IMR-90 (cell line): ENCODE measurements around the gene SCN10A. TPM values are rescaled to one million over a fixed set of nuclear protein-coding genes. Genes with fewer than 3 reads are reported as not detected.

Experiments
- ATAC-seq: fragments of 200-7000 bp; cut with Tn5 transposase; 2 replicates; pipeline ENCODE4 v1.9.1; 2020; ENCODE audit warnings: low read depth, mild to moderate bottlenecking, moderate library complexity
- BruUV-seq: library from RNA; stranded (reverse); fragments of 400-500 nt; replicated peaks from 2 replicates; lab custom pipeline; 2021; lab: Mats Ljungman, UMichigan
- CTCF ChIA-PET: fragments of 300-600 bp; formaldehyde crosslinking; extraction: SDS; loops from one replicate; lab custom pipeline; 2021; ENCODE audit warnings: antibody characterized with exemption; lab: Yijun Ruan, JAX
- POLR2A ChIA-PET: fragments of 300-600 bp; sonication (Branson Sonifier 250); formaldehyde crosslinking; loops from one replicate; lab custom pipeline; 2022; ENCODE audit warnings: antibody characterized with exemption; ENCODE audit not compliant: unreplicated experiment; lab: Charles Lee
- DNase-seq: peaks from one replicate; pipeline ENCODE4 v3.0.0; 2013
- H2AFZ ChIP-seq: replicated peaks from 2 replicates; pipeline ENCODE3; 2013; ENCODE audit warnings: low read length, mild to moderate bottlenecking; ENCODE audit not compliant: poor library complexity
- H2AK5ac ChIP-seq: 2 replicates; pipeline ENCODE4 v1.6.1; 2013; ENCODE audit warnings: low read depth, low read length, inconsistent platforms
- H2AK9ac ChIP-seq: replicated peaks from 2 replicates; pipeline ENCODE3; 2013; ENCODE audit warnings: mild to moderate bottlenecking, low read depth, low read length, moderate library complexity; ENCODE audit not compliant: poor library complexity
- H2BK120ac ChIP-seq: 2 replicates; pipeline ENCODE4 v1.6.1; 2013; ENCODE audit warnings: low read depth, low read length, inconsistent platforms
- H2BK15ac ChIP-seq: 3 replicates; pipeline ENCODE4 v1.6.1; 2013; ENCODE audit warnings: low read depth, low read length, inconsistent platforms
- H2BK20ac ChIP-seq: 2 replicates; pipeline ENCODE4 v1.6.1; 2013; ENCODE audit warnings: low read depth, mild to moderate bottlenecking, inconsistent platforms, low read length, moderate library complexity
- H2BK5ac ChIP-seq: 2 replicates; pipeline ENCODE4 v1.6.1; 2013; ENCODE audit warnings: mild to moderate bottlenecking, low read depth, low read length, inconsistent platforms; ENCODE audit not compliant: poor library complexity, severe bottlenecking
- H3K14ac ChIP-seq: replicated peaks from 2 replicates; pipeline ENCODE4 v1.6.1; 2013; ENCODE audit warnings: low read depth, low read length, inconsistent platforms
- H3K18ac ChIP-seq: 2 replicates; pipeline ENCODE4 v1.6.1; 2013; ENCODE audit warnings: low read depth, low read length, control low read depth
- H3K23ac ChIP-seq: 2 replicates; pipeline ENCODE4 v1.6.1; 2013; ENCODE audit warnings: low read depth, low read length, inconsistent platforms
- H3K27ac ChIP-seq: 2 replicates; pipeline ENCODE4 v1.5.1; 2013; ENCODE audit warnings: mild to moderate bottlenecking, control low read depth, low read length; ENCODE audit not compliant: insufficient read depth
- H3K27me3 ChIP-seq: 2 replicates; pipeline ENCODE4 v1.6.1; 2013; ENCODE audit warnings: low read length; ENCODE audit not compliant: control insufficient read depth, insufficient read depth
- H3K36me3 ChIP-seq: 2 replicates; pipeline ENCODE4 v1.6.1; 2013; ENCODE audit warnings: low read length, mixed read lengths; ENCODE audit not compliant: control insufficient read depth, insufficient read depth
- H3K4ac ChIP-seq: 2 replicates; pipeline ENCODE4 v1.6.1; 2013; ENCODE audit warnings: low read depth, low read length, inconsistent platforms
- H3K4me1 ChIP-seq: 2 replicates; pipeline ENCODE4 v1.6.1; 2013; ENCODE audit warnings: low read length, mixed read lengths; ENCODE audit not compliant: control insufficient read depth, insufficient read depth
- H3K4me2 ChIP-seq: 2 replicates; pipeline ENCODE4 v1.6.1; 2013; ENCODE audit warnings: low read depth, mild to moderate bottlenecking, control low read depth, low read length, moderate library complexity
- H3K4me3 ChIP-seq: 2 replicates; pipeline ENCODE4 v1.5.1; 2013; ENCODE audit warnings: low read depth, mild to moderate bottlenecking, control low read depth, low read length, moderate library complexity; ENCODE audit not compliant: insufficient read depth
- H3K56ac ChIP-seq: 2 replicates; pipeline ENCODE4 v1.6.1; 2013; ENCODE audit warnings: low read length, inconsistent platforms; ENCODE audit not compliant: insufficient read depth; ENCODE audit errors: extremely low read depth
- H3K79me1 ChIP-seq, 2 experiments: 2 replicates each; pipeline ENCODE4 v1.6.1; 2013; ENCODE audit warnings: low read length in 2 of 2, inconsistent platforms in 1 of 2, low read depth in 1 of 2
- H3K9ac ChIP-seq: 2 replicates; pipeline ENCODE4 v1.6.1; 2013; ENCODE audit warnings: low read depth, low read length, control low read depth
- H3K9me1 ChIP-seq: 2 replicates; pipeline ENCODE4 v1.6.1; 2013; ENCODE audit warnings: low read length, inconsistent platforms; ENCODE audit not compliant: insufficient read depth
- H3K9me3 ChIP-seq: 2 replicates; pipeline ENCODE4 v1.6.1; 2013; ENCODE audit warnings: low read length; ENCODE audit not compliant: control insufficient read depth, insufficient read depth
- H4K20me1 ChIP-seq: 2 replicates; pipeline ENCODE4 v1.6.1; 2013; ENCODE audit warnings: low read length, inconsistent platforms; ENCODE audit not compliant: insufficient read depth
- H4K5ac ChIP-seq: 2 replicates; pipeline ENCODE4 v1.6.1; 2013; ENCODE audit warnings: mild to moderate bottlenecking, low read depth, low read length, control low read depth
- H4K8ac ChIP-seq, 2 experiments: 2 replicates each; pipeline ENCODE4 v1.6.1; 2013; ENCODE audit warnings: low read depth in 2 of 2, low read length in 2 of 2, control low read depth in 1 of 2, inconsistent platforms in 1 of 2
- H4K91ac ChIP-seq: 2 replicates; pipeline ENCODE4 v1.6.1; 2013; ENCODE audit warnings: low read depth, low read length, inconsistent platforms; ENCODE audit not compliant: insufficient read depth
- BHLHE40 ChIP-seq: fragments of 150-350 bp; IDR thresholded peaks from 2 replicates; pipeline ENCODE4 v1.6.1; 2016; ENCODE audit warnings: mild to moderate bottlenecking, low read depth, low read length
- CEBPB ChIP-seq: IDR thresholded peaks from 2 replicates; pipeline ENCODE4 v1.6.1; 2012; ENCODE audit warnings: low read depth, low read length, improper control_type of control experiment
- CHD1 ChIP-seq: IDR thresholded peaks from 2 replicates; pipeline ENCODE4 v1.6.1; 2012; ENCODE audit warnings: low read depth, low read length, improper control_type of control experiment
- ELK1 ChIP-seq: fragments of 150-350 bp; IDR thresholded peaks from 2 replicates; pipeline ENCODE4 v1.6.1; 2016; ENCODE audit warnings: low read depth, mild to moderate bottlenecking, low read length, moderate library complexity, borderline replicate concordance
- FOS ChIP-seq: fragments of 150-350 bp; IDR thresholded peaks from 2 replicates; pipeline ENCODE4 v1.6.1; 2016; ENCODE audit warnings: low read depth, low read length
- MAFK ChIP-seq: IDR thresholded peaks from 2 replicates; pipeline ENCODE4 v1.6.1; 2012; ENCODE audit warnings: low read depth, low read length, improper control_type of control experiment
- MAZ ChIP-seq: IDR thresholded peaks from 2 replicates; pipeline ENCODE4 v1.6.1; 2012; ENCODE audit warnings: low read depth, mild to moderate bottlenecking, low read length, improper control_type of control experiment, moderate library complexity, borderline replicate concordance
- MXI1 ChIP-seq: IDR thresholded peaks from 2 replicates; pipeline ENCODE4 v1.6.1; 2012; ENCODE audit warnings: low read depth, mild to moderate bottlenecking, low read length, moderate library complexity, borderline replicate concordance
- NFE2L2 ChIP-seq: fragments of 150-350 bp; IDR thresholded peaks from 2 replicates; pipeline ENCODE4 v1.6.1; 2016; ENCODE audit warnings: low read depth, mild to moderate bottlenecking, low read length
- POLR2A ChIP-seq: IDR thresholded peaks from 2 replicates; pipeline ENCODE4 v1.6.1; 2012; ENCODE audit warnings: mild to moderate bottlenecking, low read depth, low read length
- RFX5 ChIP-seq: IDR thresholded peaks from 2 replicates; pipeline ENCODE4 v1.8.0; 2012; ENCODE audit warnings: low read depth, mild to moderate bottlenecking, low read length, moderate library complexity
- SMC3 ChIP-seq: fragments of 150-350 bp; IDR thresholded peaks from 2 replicates; pipeline ENCODE4 v1.6.1; 2016; ENCODE audit warnings: low read depth, mild to moderate bottlenecking, antibody characterized with exemption, low read length, moderate library complexity
- WGBS, 2 experiments: methylation state at CpG; one replicate each; pipeline versions ENCODE4 v1.1.5 to v1.1.7; 2013; ENCODE audit warnings: missing lambda C conversion rate in 2 of 2; ENCODE audit not compliant: insufficient read length in 1 of 2; ENCODE audit errors: extremely low coverage in 2 of 2; 5-methylcytosine and 5-hydroxymethylcytosine counted together
- dilution Hi-C: fragments of 300-500 bp; cut with HindIII; formaldehyde crosslinking; loops from one replicate; pipeline ENCODE4 v1.14.3; 2018; ENCODE audit warnings: low sequenced_read_pairs; ENCODE audit not compliant: unreplicated experiment
- in situ Hi-C: fragments of 300-500 bp; cut with MboI; formaldehyde crosslinking; loops from 3 replicates; pipeline ENCODE4 v1.14.3; 2019; ENCODE audit warnings: low sequenced_read_pairs, inconsistent platforms, mixed read lengths
- intact Hi-C: fragments of 100-400 bp; cut with micrococcal nuclease; formaldehyde crosslinking; loops from 2 replicates; pipeline ENCODE4 v1.10.0; 2022
- polyA plus RNA-seq, 3 experiments: library from polyadenylated mRNA; depleted of rRNA; stranded (reverse); fragments of >200 nt; gene quantifications; 2 replicates each; pipeline ENCODE4 v1.2.3, GENCODE V29; 2012; ENCODE audit warnings: low replicate concordance in 1 of 3
- total RNA-seq: library from RNA; depleted of rRNA; stranded (reverse); fragments of >200 nt; gene quantifications from 2 replicates; pipeline ENCODE4 v1.2.3, GENCODE V29; 2012
- TF ChIP-seq, protein P1 (sequence below): fragments of 150-350 bp; IDR thresholded peaks from 2 replicates; pipeline ENCODE4 v1.6.1; 2017; ENCODE audit warnings: mild to moderate bottlenecking, antibody characterized with exemption, low read length, low read depth
- TF ChIP-seq, protein P2 (sequence below): conservative IDR thresholded peaks from 2 replicates; pipeline ENCODE4 v1.5.1; 2012; ENCODE audit warnings: mild to moderate bottlenecking, low read depth, low read length, improper control_type of control experiment

Gene SCN10A
- total and polyA plus RNA-seq, 2 of the 4 experiments (the other 2 are of a cell fraction): not detected

DNA sequence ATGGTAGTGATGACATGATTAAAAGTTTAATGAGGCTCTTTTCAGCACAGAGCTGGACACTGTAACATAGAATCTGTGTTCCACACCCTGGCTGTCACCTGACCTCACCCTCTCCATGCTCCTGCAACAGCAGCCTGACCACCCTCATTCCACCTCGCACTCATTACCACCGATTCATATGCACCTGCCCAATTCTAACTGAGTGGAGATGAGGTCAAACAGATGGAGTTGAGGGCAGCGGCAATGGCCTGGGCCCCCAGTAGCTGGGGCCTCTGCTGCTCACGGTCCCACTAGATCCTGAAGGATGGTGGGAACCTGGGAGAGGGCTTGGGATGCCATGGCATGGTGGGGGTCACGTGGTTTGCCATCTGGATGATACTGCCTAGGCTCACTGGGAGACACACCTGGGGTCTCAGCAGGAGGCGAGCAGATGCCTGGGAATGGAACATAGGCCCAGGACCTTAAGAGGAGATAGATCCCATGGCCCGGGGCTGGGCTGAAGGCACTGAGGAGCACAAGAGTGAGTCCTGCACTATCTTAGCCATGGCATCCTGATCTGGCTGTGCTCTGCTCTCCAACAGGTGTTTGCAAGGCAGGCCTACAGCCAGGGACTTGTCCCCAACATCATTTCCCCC is 167.9 kb downstream of the SCN10A start:
- H3K36me3 ChIP-seq: no peaks in the 10 kb centered on the region
- no peak overlapping the region for H3K27ac ChIP-seq
- dilution Hi-C loops: no loop called here
- H4K91ac ChIP-seq: no peak overlapping the region
- H2AFZ ChIP-seq: peak overlapping the region; percentile 91
- WGBS, 2 experiments: 90% methylated on average over 2 of the region's 7 CpGs; no CpG with 5 or more reads in 1 of the 2 experiments
- ChIA-PET POLR2A (no interaction called here), CTCF (interaction anchor here (2.5 kb wide), 1 partner anchor 352 kb away, joined by 9 read pairs; no protein-coding TSS in a partner anchor)
- no peak overlapping the region for H4K5ac ChIP-seq
- no peaks in the 10 kb centered on the region for H3K9me3 ChIP-seq
- H2AK5ac ChIP-seq: no peak overlapping the region; the same call in 1 of the 2 replicates
- no peak overlapping the region for H3K9ac ChIP-seq
- peak overlapping the region; percentile 56 for H2AK9ac ChIP-seq
- H2BK15ac ChIP-seq: no peak overlapping the region
- no peak overlapping the region for H3K4me2 ChIP-seq
- H3K4ac ChIP-seq: no peak overlapping the region
- no TSS peak for BruUV-seq
- no peak overlapping the region for H3K4me3 ChIP-seq
- DNase-seq: no peak
- no peak overlapping the region for H2BK5ac ChIP-seq
- H3K9me1 ChIP-seq: no peaks in the 10 kb centered on the region; the same call in 1 of the 2 replicates
- no peak overlapping the region for H3K18ac ChIP-seq
- no peak overlapping the region for H3K23ac ChIP-seq
- TF ChIP-seq SMC3: no peak
- TF ChIP-seq MXI1: no peak
- no peak for TF ChIP-seq BHLHE40
- no peak for TF ChIP-seq CHD1
- TF ChIP-seq MAFK: no peak
- no peak for TF ChIP-seq NFE2L2
- TF ChIP-seq FOS: no peak
- no peak for TF ChIP-seq ELK1
- no peak for TF ChIP-seq CEBPB
- TF ChIP-seq, protein P1, sequence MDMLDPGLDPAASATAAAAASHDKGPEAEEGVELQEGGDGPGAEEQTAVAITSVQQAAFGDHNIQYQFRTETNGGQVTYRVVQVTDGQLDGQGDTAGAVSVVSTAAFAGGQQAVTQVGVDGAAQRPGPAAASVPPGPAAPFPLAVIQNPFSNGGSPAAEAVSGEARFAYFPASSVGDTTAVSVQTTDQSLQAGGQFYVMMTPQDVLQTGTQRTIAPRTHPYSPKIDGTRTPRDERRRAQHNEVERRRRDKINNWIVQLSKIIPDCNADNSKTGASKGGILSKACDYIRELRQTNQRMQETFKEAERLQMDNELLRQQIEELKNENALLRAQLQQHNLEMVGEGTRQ: no peak
- no peak for TF ChIP-seq RFX5
- TF ChIP-seq MAZ: no peak
- TF ChIP-seq, protein P2, sequence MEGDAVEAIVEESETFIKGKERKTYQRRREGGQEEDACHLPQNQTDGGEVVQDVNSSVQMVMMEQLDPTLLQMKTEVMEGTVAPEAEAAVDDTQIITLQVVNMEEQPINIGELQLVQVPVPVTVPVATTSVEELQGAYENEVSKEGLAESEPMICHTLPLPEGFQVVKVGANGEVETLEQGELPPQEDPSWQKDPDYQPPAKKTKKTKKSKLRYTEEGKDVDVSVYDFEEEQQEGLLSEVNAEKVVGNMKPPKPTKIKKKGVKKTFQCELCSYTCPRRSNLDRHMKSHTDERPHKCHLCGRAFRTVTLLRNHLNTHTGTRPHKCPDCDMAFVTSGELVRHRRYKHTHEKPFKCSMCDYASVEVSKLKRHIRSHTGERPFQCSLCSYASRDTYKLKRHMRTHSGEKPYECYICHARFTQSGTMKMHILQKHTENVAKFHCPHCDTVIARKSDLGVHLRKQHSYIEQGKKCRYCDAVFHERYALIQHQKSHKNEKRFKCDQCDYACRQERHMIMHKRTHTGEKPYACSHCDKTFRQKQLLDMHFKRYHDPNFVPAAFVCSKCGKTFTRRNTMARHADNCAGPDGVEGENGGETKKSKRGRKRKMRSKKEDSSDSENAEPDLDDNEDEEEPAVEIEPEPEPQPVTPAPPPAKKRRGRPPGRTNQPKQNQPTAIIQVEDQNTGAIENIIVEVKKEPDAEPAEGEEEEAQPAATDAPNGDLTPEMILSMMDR: no peak
- TF ChIP-seq POLR2A: no peak
- H3K27me3 ChIP-seq: peaks cover 3% of the 10 kb centered on the region; the same call in 1 of the 2 replicates
- H3K79me1 ChIP-seq: peaks cover 0 to 11% of the 10 kb centered on the region in 2 experiments; a peak in 2 of 4 replicates
- no peak overlapping the region for H2BK20ac ChIP-seq
- ATAC-seq: no peak
- no peak overlapping the region for H2BK120ac ChIP-seq
- H3K14ac ChIP-seq: peak overlapping the region; percentile 15; the same call in 1 of the 2 replicates
- H3K4me1 ChIP-seq: peaks cover 3% of the 10 kb centered on the region
- H4K8ac ChIP-seq: no peak overlapping the region
- intact Hi-C loops: loop anchor here (5.0 kb wide), 1 partner anchor 349 kb away; no protein-coding TSS in a partner anchor
- in situ Hi-C loops: loop anchor here (5.0 kb wide), 1 partner anchor 111 kb away; no protein-coding TSS in a partner anchor
- no peak overlapping the region for H3K56ac ChIP-seq
- H4K20me1 ChIP-seq: no peaks in the 10 kb centered on the region
